GM20000 (cell line): Measurements from ENCODE around the gene ACOT8.

Experiments
- DNase-seq: peaks from one replicate; pipeline ENCODE4 v3.0.0; 2012; ENCODE audit warnings: low spot score
- TF ChIP-seq, protein P1 (sequence below): IDR thresholded peaks from 2 replicates; pipeline ENCODE4 v1.5.1; 2012; ENCODE audit warnings: mild to moderate bottlenecking, control low read depth; ENCODE audit errors: extremely low read depth, missing control alignments

ACOT8 gene

DNA sequence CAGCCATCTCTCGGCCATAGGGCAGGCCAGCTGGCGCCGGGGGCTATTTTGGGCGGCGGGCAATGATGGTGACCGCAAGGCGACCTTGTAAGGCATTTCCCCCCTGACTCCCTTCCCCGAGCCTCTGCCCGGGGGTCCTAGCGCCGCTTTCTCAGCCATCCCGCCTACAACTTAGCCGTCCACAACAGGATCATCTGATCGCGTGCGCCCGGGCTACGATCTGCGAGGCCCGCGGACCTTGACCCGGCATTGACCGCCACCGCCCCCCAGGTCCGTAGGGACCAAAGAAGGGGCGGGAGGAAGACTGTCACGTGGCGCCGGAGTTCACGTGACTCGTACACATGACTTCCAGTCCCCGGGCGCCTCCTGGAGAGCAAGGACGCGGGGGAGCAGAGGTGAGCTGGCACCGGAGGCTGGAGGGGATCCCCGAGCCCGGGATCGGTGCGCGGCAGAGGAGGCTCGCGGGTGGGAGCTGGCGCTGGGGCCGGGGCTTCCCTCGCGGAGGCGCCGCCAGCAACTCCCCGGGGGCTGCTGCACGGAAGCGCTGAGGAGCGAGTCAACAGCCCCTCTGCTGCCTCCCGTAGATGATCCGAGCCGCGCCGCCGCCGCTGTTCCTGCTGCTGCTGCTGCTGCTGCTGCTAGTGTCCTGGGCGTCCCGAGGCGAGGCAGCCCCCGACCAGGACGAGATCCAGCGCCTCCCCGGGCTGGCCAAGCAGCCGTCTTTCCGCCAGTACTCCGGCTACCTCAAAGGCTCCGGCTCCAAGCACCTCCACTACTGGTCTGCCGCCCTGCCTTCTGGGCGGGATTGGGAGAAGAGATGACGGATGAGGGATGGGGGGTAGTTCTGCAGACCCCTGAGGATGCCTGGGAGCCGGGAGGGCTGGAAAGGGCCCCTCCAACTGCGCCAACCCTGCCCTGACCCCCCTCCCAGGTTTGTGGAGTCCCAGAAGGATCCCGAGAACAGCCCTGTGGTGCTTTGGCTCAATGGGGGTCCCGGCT, 34.1 kb upstream of the ACOT8 start, which contains the start of the genes CTSA and NEURL2:
CTSA (plus strand) TSS at position 351 of the 999 bp plus-strand sequence; CDS start at position 585, 234 bp downstream.
NEURL2 (minus strand) TSS at position 224 of the 999 bp plus-strand sequence; CDS start at position 7, 217 bp downstream.
- TF ChIP-seq, protein P1, sequence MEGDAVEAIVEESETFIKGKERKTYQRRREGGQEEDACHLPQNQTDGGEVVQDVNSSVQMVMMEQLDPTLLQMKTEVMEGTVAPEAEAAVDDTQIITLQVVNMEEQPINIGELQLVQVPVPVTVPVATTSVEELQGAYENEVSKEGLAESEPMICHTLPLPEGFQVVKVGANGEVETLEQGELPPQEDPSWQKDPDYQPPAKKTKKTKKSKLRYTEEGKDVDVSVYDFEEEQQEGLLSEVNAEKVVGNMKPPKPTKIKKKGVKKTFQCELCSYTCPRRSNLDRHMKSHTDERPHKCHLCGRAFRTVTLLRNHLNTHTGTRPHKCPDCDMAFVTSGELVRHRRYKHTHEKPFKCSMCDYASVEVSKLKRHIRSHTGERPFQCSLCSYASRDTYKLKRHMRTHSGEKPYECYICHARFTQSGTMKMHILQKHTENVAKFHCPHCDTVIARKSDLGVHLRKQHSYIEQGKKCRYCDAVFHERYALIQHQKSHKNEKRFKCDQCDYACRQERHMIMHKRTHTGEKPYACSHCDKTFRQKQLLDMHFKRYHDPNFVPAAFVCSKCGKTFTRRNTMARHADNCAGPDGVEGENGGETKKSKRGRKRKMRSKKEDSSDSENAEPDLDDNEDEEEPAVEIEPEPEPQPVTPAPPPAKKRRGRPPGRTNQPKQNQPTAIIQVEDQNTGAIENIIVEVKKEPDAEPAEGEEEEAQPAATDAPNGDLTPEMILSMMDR, result no peak
- peak; percentile 98 for DNase-seq

- DNase-seq, result peak; percentile 75
- TF ChIP-seq, protein P1, result peak; percentile 25
Measured at GRCh38 chr20:45890077-45890984, 33.1 kb upstream of the ACOT8 start.

DNA sequence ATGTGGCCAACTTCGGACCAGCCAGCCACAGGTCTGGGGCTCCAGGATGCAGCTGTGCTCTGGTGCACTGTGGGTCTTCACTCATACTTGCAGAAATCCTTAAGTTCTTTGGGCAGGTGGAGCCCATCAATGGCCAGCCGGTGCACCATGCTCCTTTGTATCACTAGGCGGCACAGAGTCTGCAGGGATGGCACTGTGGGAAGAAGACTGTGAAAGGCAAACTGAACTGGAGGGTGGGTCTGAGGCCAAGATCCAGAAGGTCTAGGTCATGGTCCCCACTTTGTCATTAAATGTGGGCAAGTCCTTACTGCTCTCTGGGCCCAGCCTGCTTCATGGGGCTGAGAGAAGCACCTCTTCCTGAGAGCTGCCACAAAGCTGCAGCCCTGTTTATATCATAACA, 31.5 kb upstream of the ACOT8 start:
- no peak for DNase-seq
- TF ChIP-seq, protein P1, result no peak

DNA sequence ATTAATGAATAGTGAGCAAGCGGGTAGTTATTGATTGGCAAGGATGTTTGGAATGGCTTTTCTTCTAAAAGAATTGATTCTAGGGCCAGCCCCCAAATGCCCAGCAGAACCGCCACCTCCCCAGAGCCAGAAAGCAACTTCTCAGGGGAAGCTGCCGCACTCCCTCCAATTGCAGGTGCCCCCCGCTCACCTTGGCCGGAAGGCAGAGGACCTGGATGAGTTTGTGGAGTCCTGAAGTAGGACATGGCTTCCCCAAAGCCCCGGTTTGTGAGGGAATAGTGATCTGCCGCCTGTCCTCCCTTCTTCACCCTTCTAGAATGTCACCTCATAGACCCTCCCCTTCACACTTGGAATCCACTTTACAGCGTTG, 30.1 kb upstream of the ACOT8 start, which contains the start of gene SPATA25:
SPATA25 (minus strand) TSS at position 277 of the 370 bp plus-strand sequence; CDS start at position 245, 32 bp downstream.
- TF ChIP-seq, protein P1, result no peak
- no peak for DNase-seq

DNA sequence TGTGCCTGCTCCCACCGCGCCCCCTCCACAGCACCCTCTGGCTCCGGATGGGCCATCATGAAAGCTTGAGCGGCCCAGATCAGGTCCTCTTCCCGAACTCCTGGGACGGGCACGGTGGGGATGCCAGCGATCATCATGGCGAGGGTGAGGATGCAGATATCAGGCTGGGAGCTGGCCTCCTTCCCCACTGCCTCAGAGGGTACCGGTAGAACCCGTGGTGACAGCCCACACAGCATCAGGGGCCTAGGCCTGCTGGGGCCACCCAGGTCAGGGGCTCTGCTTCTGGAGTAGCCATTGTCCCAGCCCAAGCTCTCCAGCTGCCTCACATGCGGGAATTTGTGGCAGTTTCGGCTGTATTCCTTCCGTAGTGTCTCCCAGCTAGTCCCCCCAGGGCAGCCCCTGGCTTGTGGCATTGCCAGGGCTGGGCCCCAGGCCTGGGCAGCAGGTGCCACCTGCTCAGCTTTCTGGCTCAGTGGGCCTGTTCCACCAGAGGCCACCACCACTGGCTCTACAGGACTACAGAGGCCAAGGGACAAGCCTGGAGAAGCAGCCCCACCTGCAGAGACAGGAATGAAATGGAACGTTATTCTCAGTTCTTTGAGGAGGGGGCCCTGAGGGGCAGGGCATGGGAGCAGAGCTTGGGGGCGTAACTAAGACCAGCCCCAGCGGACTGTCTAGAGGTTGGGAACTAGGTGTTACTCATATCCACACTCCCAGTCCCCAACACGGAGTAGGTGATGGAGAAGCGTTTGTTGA, 29.6 kb upstream of the ACOT8 start:
- DNase-seq, result no peak
- TF ChIP-seq, protein P1, result no peak

DNA sequence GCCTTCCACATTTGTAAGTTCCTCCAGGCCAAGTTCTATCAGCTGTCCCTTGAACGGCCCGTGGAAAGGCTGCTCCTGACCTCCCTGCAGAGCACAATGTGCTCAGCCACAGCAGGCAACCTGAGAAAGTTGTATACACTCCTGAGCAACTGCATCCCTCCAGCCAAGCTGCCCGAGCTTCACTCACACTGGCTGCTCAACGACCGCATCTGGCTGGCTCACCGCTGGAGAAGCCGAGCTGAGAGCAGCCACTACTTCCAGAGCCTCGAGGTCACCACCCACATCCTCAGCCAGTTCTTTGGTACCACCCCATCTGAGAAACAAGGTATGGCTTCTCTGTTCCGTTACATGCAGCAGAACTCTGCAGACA, 25.9 kb upstream of the ACOT8 start:
- no peak for DNase-seq
- TF ChIP-seq, protein P1, result no peak
